Duodenal mucosa (tissue), 2 donors: ENCODE measurements around the gene SIN3B.
A peak's percentile ranks its signal among the peaks of the same experiment; 100 is the strongest.

Experiments used
- H3K27ac ChIP-seq: one replicate; pipeline ENCODE4 v1.7.0; 2013; ENCODE audit warnings: low read depth, low read length
- H3K27me3 ChIP-seq, 2 donors: one replicate each; pipeline ENCODE4 v1.7.0; 2013; ENCODE audit warnings: low read length in 2 of 2, control low read depth in 1 of 2; ENCODE audit not compliant: insufficient read depth in 2 of 2, control insufficient read depth in 1 of 2
- H3K36me3 ChIP-seq, 2 donors: one replicate each; pipeline ENCODE4 v1.7.0; 2013; ENCODE audit warnings: low read length in 2 of 2, control low read depth in 1 of 2; ENCODE audit not compliant: insufficient read depth in 2 of 2, control insufficient read depth in 1 of 2
- H3K4me1 ChIP-seq, 2 donors: one replicate each; pipeline ENCODE4 v1.7.0; 2013; ENCODE audit warnings: low read length in 2 of 2, control low read depth in 1 of 2; ENCODE audit not compliant: insufficient read depth in 2 of 2, control insufficient read depth in 1 of 2
- H3K4me3 ChIP-seq, 2 donors: one replicate each; pipeline ENCODE4 v1.7.0; 2013; ENCODE audit warnings: low read length in 2 of 2, low read depth in 1 of 2
- H3K9ac ChIP-seq, 2 donors: one replicate each; pipeline ENCODE4 v1.7.0; 2013; ENCODE audit warnings: low read length in 2 of 2, low read depth in 1 of 2
- H3K9me3 ChIP-seq, 2 donors: one replicate each; pipeline ENCODE4 v1.7.0; 2013; ENCODE audit warnings: low read length in 2 of 2, control low read depth in 1 of 2; ENCODE audit not compliant: control insufficient read depth in 1 of 2

The SIN3B gene

DNA sequence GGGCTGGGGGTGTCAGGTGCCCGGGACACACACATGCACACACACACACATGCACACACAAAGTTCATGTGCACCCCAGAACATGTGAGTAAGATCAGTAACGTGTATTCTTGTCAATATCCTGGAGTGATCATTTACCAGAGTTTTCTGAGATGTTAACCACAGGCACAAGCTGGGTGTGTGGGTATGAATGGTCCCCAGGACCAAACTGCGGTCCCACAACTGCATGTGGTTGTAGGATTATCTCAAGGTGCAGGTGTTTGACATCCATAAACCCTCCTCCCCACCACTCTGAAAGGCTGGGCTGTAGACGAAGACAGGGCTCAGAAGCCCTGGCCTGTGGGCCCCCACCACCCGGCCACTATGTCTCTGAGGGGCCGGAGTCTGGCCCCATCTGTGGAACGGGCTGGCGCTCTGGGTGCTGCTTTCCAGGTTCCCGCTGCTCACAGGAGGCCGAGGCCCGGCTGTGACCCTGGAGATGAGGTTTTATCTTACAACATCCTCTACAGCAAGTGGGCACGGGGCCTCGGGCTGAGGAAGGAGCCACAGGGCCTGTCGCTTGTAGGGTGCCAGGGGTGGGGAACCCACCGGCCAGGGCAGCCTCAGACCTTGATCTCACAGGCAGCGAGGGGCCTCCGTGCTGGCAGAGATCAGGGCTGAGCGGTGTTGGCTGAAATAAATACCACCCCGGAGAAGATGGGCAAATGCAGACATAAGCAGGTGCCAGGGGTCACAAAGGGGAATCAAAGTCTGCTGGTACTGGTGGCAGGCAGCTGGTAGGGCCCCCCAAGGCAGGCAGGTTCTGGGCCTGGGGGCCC, 63.9 kb downstream of the SIN3B start:
- Histone ChIP-seq H3K4me1 (peaks cover 0 to 13% of the 10 kb centered on the region in 2 donors), H3K4me3 (no peak overlapping the region), H3K27ac (no peak overlapping the region), H3K27me3 (peaks cover 0 to 3% of the 10 kb centered on the region in 2 donors), H3K9me3 (no peaks in the 10 kb centered on the region), H3K36me3 (no peaks in the 10 kb centered on the region), H3K9ac (no peak overlapping the region)

DNA sequence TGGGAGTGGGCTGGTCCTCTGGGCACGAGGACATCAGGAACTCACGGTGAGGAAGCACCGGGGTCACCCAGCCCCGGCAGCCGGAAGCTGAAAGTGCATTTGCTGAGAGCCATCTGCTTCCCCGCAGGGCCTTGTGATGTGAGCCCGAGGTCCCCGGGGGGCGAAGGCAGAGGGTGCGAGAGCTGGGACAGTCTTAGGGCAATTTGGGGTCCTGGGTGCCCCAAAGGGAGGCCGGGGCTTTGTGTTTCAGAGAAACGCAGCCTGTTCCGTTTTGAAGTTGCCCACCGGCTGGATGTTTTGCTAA, 64.4 kb downstream of the SIN3B start:
- Histone ChIP-seq H3K9ac (peak overlapping the region in 1 of 2 donors; percentile 23), H3K27me3 (peaks cover 0 to 3% of the 10 kb centered on the region in 2 donors), H3K27ac (no peak overlapping the region), H3K9me3 (no peaks in the 10 kb centered on the region), H3K4me3 (no peak overlapping the region), H3K36me3 (no peaks in the 10 kb centered on the region), H3K4me1 (peaks cover 0 to 10% of the 10 kb centered on the region in 2 donors)

DNA sequence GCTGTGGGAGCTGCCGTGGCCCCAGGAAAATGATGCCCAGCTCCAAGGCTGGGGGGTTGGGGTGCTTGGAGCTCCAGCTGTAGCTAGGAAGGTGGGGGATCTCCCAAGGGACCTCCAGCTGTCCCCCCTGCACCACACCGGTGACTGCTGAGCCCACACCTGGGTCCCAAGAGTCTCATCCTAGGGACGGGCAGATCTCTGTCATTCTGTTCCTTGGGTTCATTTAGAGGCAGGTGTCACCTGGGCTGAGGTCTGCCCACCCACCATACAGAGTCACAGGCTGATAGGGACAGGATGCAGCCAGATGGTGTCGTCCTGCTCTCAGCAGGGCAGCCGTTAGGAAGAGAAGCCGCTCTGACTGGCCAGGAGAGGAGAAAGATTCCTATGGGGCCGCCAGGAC, 64.9 kb downstream of the SIN3B start:
- Histone ChIP-seq H3K4me3 (no peak overlapping the region), H3K4me1 (peaks cover 0 to 8% of the 10 kb centered on the region in 2 donors), H3K27me3 (peaks cover 0 to 3% of the 10 kb centered on the region in 2 donors), H3K9ac (no peak overlapping the region), H3K9me3 (no peaks in the 10 kb centered on the region), H3K36me3 (no peaks in the 10 kb centered on the region), H3K27ac (peak overlapping the region; percentile 27)

DNA sequence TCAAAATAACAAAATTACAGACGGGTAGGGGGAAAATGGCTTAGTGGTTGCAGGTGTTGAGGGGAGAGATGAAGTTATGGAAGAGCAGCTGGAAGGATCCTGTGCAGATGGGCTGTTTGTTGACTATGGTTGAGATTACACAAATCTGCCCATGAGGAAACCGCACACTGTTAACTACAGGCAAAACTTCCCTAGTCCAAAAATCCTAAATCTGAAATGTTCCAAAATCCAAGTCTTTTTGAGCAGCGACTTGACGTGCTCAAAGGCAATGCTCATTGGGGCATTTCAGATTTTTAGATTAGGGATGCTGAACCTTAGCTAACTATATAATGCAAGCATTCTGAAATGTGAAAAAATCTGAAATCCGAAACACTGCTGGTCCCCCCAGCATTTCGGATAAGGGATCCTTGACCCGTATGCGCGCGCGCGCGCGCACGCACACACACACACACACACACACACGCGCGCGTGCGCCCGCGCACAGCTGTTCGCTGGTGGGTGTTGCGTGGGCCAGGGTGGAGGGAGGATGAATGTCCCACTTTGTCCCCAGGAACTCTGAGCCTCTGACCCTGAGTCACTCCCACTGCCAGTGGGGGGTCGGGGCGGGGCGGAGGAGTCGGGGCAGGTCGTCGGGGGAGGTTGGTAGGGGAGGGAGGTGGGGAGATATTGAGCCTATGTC, 66.4 kb downstream of the SIN3B start:
- H3K36me3 ChIP-seq = no peaks in the 10 kb centered on the region
- peaks cover 0 to 8% of the 10 kb centered on the region in 2 donors for H3K4me1 ChIP-seq
- peak overlapping the region; percentile 25 for H3K27ac ChIP-seq
- no peaks in the 10 kb centered on the region for H3K9me3 ChIP-seq
- peak overlapping the region; percentile 61 to 71 for H3K4me3 ChIP-seq
- no peak overlapping the region for H3K9ac ChIP-seq
- H3K27me3 ChIP-seq = peaks cover 0 to 3% of the 10 kb centered on the region in 2 donors

DNA sequence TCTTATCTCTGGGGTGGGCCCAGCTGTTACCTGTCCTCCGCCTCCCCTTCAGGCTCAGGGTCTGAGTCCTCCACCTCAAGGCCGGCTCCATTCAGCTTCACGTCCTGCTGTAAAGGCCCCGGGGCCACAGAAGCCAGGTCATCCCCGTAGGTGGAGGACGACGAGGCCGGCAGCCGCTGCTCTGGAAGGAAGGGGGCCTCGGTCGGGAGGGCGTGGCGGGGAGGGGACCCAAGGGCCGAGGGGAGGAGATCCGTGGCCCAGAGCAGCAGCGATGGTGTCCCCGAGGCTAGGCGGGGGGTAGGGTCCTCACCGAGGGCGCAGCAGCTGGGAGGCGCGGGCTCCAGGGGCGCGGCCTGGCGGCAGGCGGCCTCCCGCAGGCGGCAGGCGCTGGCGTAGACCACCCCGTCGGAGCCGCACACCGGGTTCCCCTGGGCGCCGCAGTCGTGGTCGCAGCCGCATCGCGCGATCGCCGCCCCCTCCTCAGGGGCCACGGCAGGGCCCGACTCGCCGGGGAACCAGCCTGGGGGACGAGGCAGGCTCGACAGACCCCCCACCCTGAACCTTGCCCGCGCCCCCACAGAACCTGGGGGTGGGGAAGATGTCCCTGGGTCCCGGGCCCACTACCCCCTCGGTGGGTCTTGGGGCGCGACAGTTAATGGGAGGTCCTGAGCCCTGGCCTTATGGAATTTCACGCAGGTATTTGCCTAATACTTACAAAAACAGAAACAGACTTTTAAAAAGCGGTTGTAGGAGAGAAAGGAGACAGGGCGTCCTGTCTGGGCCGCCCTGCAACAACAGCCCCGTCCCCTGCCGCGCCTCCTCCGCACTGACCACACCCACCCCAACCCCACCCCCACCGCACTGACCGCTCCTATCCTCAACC, 67.2 kb downstream of the SIN3B start:
- H3K27me3 ChIP-seq = peaks cover 0 to 3% of the 10 kb centered on the region in 2 donors
- H3K4me1 ChIP-seq = peaks cover 0 to 8% of the 10 kb centered on the region in 2 donors
- H3K36me3 ChIP-seq = no peaks in the 10 kb centered on the region
- H3K9ac ChIP-seq = peak overlapping the region; percentile 32 to 39
- peak overlapping the region; percentile 61 to 71 for H3K4me3 ChIP-seq
- H3K27ac ChIP-seq = peak overlapping the region; percentile 25
- H3K9me3 ChIP-seq = no peaks in the 10 kb centered on the region

DNA sequence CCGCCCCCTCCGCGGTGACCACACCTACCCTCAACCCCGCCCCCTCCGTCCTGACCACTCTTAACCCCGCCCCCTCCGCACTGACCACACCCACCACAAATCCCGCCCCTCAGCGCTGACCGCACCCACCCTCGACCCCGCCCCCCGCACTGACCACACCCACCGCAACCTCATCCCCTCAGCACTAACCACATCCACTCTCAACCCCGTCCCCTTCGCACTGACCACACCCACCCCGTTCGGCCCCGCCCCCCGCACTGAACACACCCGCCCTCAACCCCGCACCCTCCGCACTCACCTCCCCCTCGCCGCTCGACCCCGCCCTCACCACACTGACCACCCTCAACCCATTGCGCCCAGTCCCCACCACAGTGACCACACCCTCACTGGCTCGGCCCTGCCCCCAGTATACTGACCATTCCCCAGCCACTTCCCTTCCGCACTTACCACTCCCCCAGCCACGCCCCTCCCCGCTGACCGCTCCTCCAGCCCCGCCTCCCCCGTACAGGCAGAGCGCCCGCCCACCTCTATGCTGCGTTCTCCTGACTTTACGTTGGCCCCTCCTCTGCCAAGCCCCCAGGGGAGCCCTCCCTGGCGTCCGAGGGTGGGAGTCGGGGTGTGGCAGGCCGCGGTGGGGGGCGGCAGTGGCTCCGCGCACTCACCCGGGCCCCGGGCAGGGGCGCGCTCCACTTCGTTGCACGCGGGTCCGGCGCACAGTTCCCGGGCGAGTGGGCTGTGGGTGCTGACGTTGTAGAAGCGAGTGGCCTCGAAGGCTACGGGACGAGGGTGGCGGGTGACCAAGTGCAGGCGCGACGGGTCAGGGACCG, 68.0 kb downstream of the SIN3B start:
- no peaks in the 10 kb centered on the region for H3K9me3 ChIP-seq
- peak overlapping the region; percentile 50 to 55 for H3K4me3 ChIP-seq
- peak overlapping the region; percentile 32 for H3K27ac ChIP-seq
- H3K9ac ChIP-seq = no peak overlapping the region
- H3K36me3 ChIP-seq = no peaks in the 10 kb centered on the region
- H3K4me1 ChIP-seq = peaks cover 0 to 8% of the 10 kb centered on the region in 2 donors
- peaks cover 0 to 3% of the 10 kb centered on the region in 2 donors for H3K27me3 ChIP-seq

DNA sequence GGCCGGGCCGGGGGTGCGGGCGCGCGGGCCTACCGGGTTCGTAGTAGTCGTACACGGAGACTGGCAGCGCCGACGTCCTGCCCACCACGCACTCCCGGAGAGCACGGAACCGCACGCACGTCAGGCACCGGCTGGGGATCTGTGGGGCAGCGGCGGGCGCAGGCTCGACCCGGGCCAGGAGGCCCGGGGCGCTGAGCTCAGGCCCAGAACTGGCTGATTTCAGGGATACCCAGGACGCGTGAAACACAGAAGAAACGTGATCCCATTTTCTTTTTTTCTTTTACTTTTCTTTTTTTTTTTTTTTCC, 68.6 kb downstream of the SIN3B start:
- H3K9me3 ChIP-seq = no peaks in the 10 kb centered on the region
- H3K27ac ChIP-seq = no peak overlapping the region
- no peaks in the 10 kb centered on the region for H3K36me3 ChIP-seq
- H3K27me3 ChIP-seq = peaks cover 0 to 3% of the 10 kb centered on the region in 2 donors
- H3K4me3 ChIP-seq = peak overlapping the region; percentile 50 to 55
- H3K9ac ChIP-seq = no peak overlapping the region
- H3K4me1 ChIP-seq = peaks cover 0 to 8% of the 10 kb centered on the region in 2 donors

DNA sequence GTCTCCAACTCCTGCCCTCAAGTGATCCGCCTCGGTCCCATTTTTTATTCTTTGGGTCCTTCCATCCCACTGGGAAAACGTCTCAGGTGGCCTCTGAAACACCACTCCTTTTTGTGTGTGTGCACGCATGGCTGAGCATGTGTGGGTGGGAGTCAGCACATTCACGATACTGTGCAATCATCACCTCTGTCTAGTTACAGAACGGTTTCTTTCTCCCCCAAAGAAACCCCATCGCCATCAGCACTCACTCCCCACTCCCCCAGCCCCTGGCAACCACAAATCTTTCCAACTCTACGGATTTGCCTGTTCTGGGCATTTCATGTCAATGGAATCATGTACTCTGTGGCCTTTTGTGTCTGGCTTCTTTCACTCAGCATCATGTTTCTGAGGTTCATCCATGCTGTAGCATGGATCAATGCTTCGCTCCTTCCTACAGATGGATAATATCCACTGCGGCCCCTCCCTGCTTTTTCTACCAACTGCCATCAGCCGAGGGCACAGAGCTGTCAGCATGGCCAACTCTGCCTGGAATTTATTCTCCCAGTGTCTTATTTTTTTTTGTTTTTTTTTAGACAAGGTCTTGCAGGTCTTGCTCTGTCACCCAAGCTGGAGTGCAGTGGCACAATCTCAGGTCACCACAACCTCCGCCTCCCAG, 69.3 kb downstream of the SIN3B start:
- Histone ChIP-seq H3K4me1 (peaks cover 0 to 8% of the 10 kb centered on the region in 2 donors), H3K27ac (no peak overlapping the region), H3K27me3 (peaks cover 0 to 3% of the 10 kb centered on the region in 2 donors), H3K36me3 (no peaks in the 10 kb centered on the region), H3K9me3 (no peaks in the 10 kb centered on the region), H3K4me3 (no peak overlapping the region), H3K9ac (no peak overlapping the region)

DNA sequence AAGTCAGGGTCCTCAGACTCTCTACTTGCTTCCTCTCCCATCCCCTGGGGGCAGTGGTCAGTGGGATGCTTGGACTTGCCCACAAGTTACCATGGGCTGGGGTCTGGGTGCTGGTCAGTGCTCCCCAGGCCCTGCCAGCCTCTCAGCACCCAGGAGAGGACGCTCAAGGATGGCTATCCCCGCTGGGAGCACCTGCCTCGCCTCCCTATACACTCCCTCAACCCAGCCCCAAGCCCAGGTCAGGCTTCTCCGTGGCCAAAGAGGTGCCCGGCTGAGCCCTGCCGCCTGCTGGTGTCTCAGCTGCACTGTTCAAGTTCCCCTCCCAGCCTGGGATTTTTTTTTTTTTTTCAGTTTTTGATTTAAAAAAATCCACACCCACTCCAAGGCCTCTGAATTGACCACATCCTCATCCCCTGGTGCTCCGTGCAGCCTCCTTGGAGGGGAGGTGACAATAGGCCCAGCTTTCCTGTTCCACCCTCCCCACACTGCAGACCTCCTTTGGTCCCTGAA, 70.4 kb downstream of the SIN3B start:
- Histone ChIP-seq H3K27me3 (peaks cover 0 to 3% of the 10 kb centered on the region in 2 donors), H3K36me3 (no peaks in the 10 kb centered on the region), H3K4me1 (peaks cover 0 to 5% of the 10 kb centered on the region in 2 donors), H3K27ac (no peak overlapping the region), H3K9ac (no peak overlapping the region), H3K4me3 (no peak overlapping the region), H3K9me3 (no peaks in the 10 kb centered on the region)
